HCT116 (cell line): ENCODE measurements around the gene COBLL1. TPM values are rescaled to one million over a fixed set of nuclear protein-coding genes. Genes with fewer than 3 reads are reported as not detected.

ENCODE experiments used
- ATAC-seq: fragments of 200-7000 bp; cut with Tn5 transposase; 2 replicates; pipeline ENCODE4 v1.9.1; 2020; ENCODE audit warnings: mild to moderate bottlenecking, moderate library complexity
- BruUV-seq: library from RNA; stranded (reverse); fragments of 400-500 nt; replicated peaks from 2 replicates; lab custom pipeline; 2021; lab: Mats Ljungman, UMichigan
- CTCF ChIA-PET: fragments of 300-600 bp; sonication (Branson Sonifier 250); formaldehyde crosslinking; loops from one replicate; lab custom pipeline; 2021; ENCODE audit warnings: antibody characterized with exemption; lab: Charles Lee
- POLR2A ChIA-PET: fragments of 300-600, 350-600 bp; sonication (Branson Sonifier 250); formaldehyde crosslinking; loops from one replicate; lab custom pipeline; 2021; ENCODE audit warnings: antibody characterized with exemption; lab: Charles Lee
- RAD21 ChIA-PET, 2 experiments: fragments of 300-600 bp; sonication (Branson Sonifier 250); formaldehyde crosslinking; loops; one replicate each; lab custom pipeline; 2023; ENCODE audit warnings: low total read pairs in 2 of 2; ENCODE audit not compliant: uncharacterized antibody in 2 of 2, unreplicated experiment in 2 of 2, low non-redundant PET in 1 of 2; lab: Charles Lee
- DNase-seq: peaks from one replicate; pipeline ENCODE4 v3.0.0-alpha.2; 2010; ENCODE audit warnings: low read depth, low spot score
- H2AFZ ChIP-seq: fragments of 200-600 bp; shearing (Covaris generic), sonication (generic); 2 replicates; pipeline ENCODE4 v1.6.1; 2017; ENCODE audit warnings: low read depth, mixed run types, mixed read lengths, antibody characterized with exemption, low read length; ENCODE audit not compliant: poor library complexity, severe bottlenecking
- H3K27ac ChIP-seq: 2 replicates; pipeline ENCODE4 v1.5.1; 2012; ENCODE audit warnings: low read depth, low read length
- H3K27me3 ChIP-seq: fragments of 200-600 bp; sonication (generic); 2 replicates; pipeline ENCODE4 v1.6.1; 2016; ENCODE audit warnings: mixed run types, low read length, mixed read lengths; ENCODE audit not compliant: insufficient read depth
- H3K36me3 ChIP-seq, 2 experiments: fragments of 200-500 bp in 1 of 2; fragments of 200-600 bp in 1 of 2; sonication (Bioruptor generic) in 1 of 2; sonication (generic) in 1 of 2; 2 replicates each; pipeline versions ENCODE4 v1.5.1 to v1.6.1; 2014 to 2016; ENCODE audit warnings: low read length in 2 of 2, inconsistent platforms in 1 of 2, mixed read lengths in 1 of 2, mixed run types in 1 of 2; ENCODE audit not compliant: insufficient read depth in 2 of 2, control insufficient read depth in 1 of 2
- H3K4me1 ChIP-seq, 2 experiments: fragments of 200-600 bp in 1 of 2; sonication (generic) in 1 of 2; 2 replicates each; pipeline versions ENCODE4 v1.5.1 to v1.6.1; 2012 to 2017; ENCODE audit warnings: low read length in 2 of 2, inconsistent platforms in 1 of 2, mild to moderate bottlenecking in 1 of 2, mixed read lengths in 1 of 2, mixed run types in 1 of 2, moderate library complexity in 1 of 2; ENCODE audit not compliant: insufficient read depth in 2 of 2, control insufficient read depth in 1 of 2
- H3K4me2 ChIP-seq: fragments of 200-600 bp; sonication (generic); 2 replicates; pipeline ENCODE4 v1.6.1; 2017; ENCODE audit warnings: mixed run types, low read length, mixed read lengths
- H3K4me3 ChIP-seq, 2 experiments: fragments of 200-600 bp in 1 of 2; sonication (generic) in 1 of 2; replicated peaks in 1 of 2; 2 replicates each; pipeline ENCODE4 v1.5.1; 2011 to 2016; ENCODE audit warnings: low read length in 2 of 2, control low read depth in 1 of 2, low read depth in 1 of 2, mild to moderate bottlenecking in 1 of 2, mixed read lengths in 1 of 2, mixed run types in 1 of 2
- H3K79me2 ChIP-seq: fragments of 200-600 bp; sonication (generic); 2 replicates; pipeline ENCODE4 v1.6.1; 2017; ENCODE audit warnings: mild to moderate bottlenecking, mixed run types, low read length, moderate library complexity, mixed read lengths; ENCODE audit not compliant: insufficient read depth
- H3K9ac ChIP-seq: fragments of 200-600 bp; sonication (generic); 2 replicates; pipeline ENCODE4 v1.6.1; 2016; ENCODE audit warnings: low read length, mixed read lengths
- H3K9me2 ChIP-seq: fragments of 200-600 bp; sonication (generic), shearing (Covaris generic); 2 replicates; pipeline ENCODE4 v1.6.1; 2017; ENCODE audit warnings: mixed run types, mild to moderate bottlenecking, moderate library complexity; ENCODE audit not compliant: insufficient read depth
- H3K9me3 ChIP-seq, 2 experiments: fragments of 200-500 bp in 1 of 2; fragments of 200-600 bp in 1 of 2; sonication (Bioruptor generic) in 1 of 2; sonication (generic) in 1 of 2; 2 replicates each; pipeline ENCODE4 v1.6.1; 2014 to 2017; ENCODE audit warnings: low read length in 2 of 2, mixed read lengths in 2 of 2, inconsistent platforms in 1 of 2, low read depth in 1 of 2, mild to moderate bottlenecking in 1 of 2, mixed run types in 1 of 2, moderate library complexity in 1 of 2; ENCODE audit not compliant: control insufficient read depth in 1 of 2, insufficient read depth in 1 of 2
- H4K20me1 ChIP-seq: fragments of 200-600 bp; sonication (generic), shearing (Covaris generic); 2 replicates; pipeline ENCODE4 v1.6.1; 2017; ENCODE audit warnings: mixed run types, mild to moderate bottlenecking, moderate library complexity; ENCODE audit not compliant: insufficient read depth
- EGR1 ChIP-seq: IDR thresholded peaks from 2 replicates; pipeline ENCODE4 v1.6.1; 2012; ENCODE audit warnings: low read depth
- EZH2 ChIP-seq: fragments of 200-600 bp; sonication (generic); IDR thresholded peaks from 2 replicates; pipeline ENCODE4 v1.6.1; 2017; ENCODE audit warnings: antibody characterized with exemption, mixed run types
- FOSL1 ChIP-seq: IDR thresholded peaks from 2 replicates; pipeline ENCODE4 v1.6.1; 2012; ENCODE audit warnings: low read depth
- JUND ChIP-seq: IDR thresholded peaks from 2 replicates; pipeline ENCODE4 v1.6.1; 2012
- POLR2AphosphoS5 ChIP-seq: IDR thresholded peaks from 2 replicates; pipeline ENCODE4 v1.6.1; 2011; ENCODE audit warnings: mild to moderate bottlenecking, low read depth, low read length, moderate library complexity
- RAD21 ChIP-seq: IDR thresholded peaks from 2 replicates; pipeline ENCODE4 v1.6.1; 2012; ENCODE audit warnings: low read depth, mild to moderate bottlenecking
- SP1 ChIP-seq: IDR thresholded peaks from 2 replicates; pipeline ENCODE4 v1.6.1; 2012; ENCODE audit warnings: low read depth
- SRF ChIP-seq: IDR thresholded peaks from 2 replicates; pipeline ENCODE4 v1.6.1; 2012; ENCODE audit warnings: low read depth
- YY1 ChIP-seq: IDR thresholded peaks from 2 replicates; pipeline ENCODE4 v1.6.1; 2011; ENCODE audit warnings: low read length, low read depth, moderate library complexity, mild to moderate bottlenecking; ENCODE audit not compliant: insufficient replicate concordance; ENCODE audit errors: extremely low read depth
- intact Hi-C: fragments of 100-400 bp; cut with micrococcal nuclease; formaldehyde crosslinking; loops from 2 replicates; pipeline ENCODE4 v1.10.0; 2022
- total RNA-seq: library from RNA; stranded (reverse); gene quantifications from one replicate; pipeline ENCODE4 v1.2.1, GENCODE V29; 2021; ENCODE audit not compliant: unreplicated experiment
- TF ChIP-seq, protein P1 (sequence below): IDR thresholded peaks from 2 replicates; pipeline ENCODE4 v1.6.1; 2012; ENCODE audit warnings: low read depth
- TF ChIP-seq, protein P2 (sequence below), 3 experiments: fragments of 200-600 bp in 1 of 3; sonication (generic) in 1 of 3; IDR thresholded peaks in 2 of 3; conservative IDR thresholded peaks in 1 of 3; 2 replicates each; pipeline ENCODE4 v1.5.1; 2012 to 2017; ENCODE audit warnings: low read depth in 2 of 3, low read length in 2 of 3, antibody characterized with exemption in 1 of 3, borderline replicate concordance in 1 of 3, control low read depth in 1 of 3, mild to moderate bottlenecking in 1 of 3, mixed read lengths in 1 of 3, mixed run types in 1 of 3, moderate library complexity in 1 of 3; ENCODE audit not compliant: insufficient read depth in 1 of 3

Gene COBLL1
- total RNA-seq, 1 experiment from 2014 or later: 3.6 TPM

DNA sequence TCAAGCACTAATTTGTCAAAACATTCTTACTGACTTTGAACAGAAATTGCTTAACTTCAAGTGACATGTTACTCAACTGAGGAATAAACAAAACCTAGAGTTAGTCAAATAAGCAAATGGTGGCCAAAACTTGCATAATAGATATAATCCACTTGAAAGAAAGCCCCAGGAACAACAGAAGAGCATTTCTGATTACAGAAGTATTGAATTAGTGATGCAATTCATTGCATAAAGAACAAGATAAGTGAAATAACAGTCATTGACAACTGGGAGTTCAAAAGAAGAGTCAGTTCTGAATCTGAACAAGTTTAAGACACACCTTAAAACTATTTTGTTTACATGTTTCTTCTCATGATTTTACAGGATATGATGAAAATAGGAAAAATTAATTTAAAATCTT, 30.8 kb downstream of the COBLL1 start:
- POLR2A ChIA-PET: no interaction called here
- Histone ChIP-seq H3K9ac (no peak overlapping the region), H3K4me3 (no peak overlapping the region), H3K36me3 (no peaks in the 10 kb centered on the region), H3K9me3 (no peaks in the 10 kb centered on the region), H3K4me1 (no peaks in the 10 kb centered on the region), H3K4me2 (no peak overlapping the region), H2AFZ (no peak overlapping the region), H3K79me2 (no peaks in the 10 kb centered on the region), H3K27me3 (no peaks in the 10 kb centered on the region), H3K27ac (no peak overlapping the region), H4K20me1 (no peaks in the 10 kb centered on the region), H3K9me2 (no peaks in the 10 kb centered on the region)
- BruUV-seq: no TSS peak
- intact Hi-C loops: no loop called here
- RAD21 ChIA-PET: no interaction called here
- no peak for DNase-seq
- no peak for ATAC-seq
- TF ChIP-seq, protein P1, sequence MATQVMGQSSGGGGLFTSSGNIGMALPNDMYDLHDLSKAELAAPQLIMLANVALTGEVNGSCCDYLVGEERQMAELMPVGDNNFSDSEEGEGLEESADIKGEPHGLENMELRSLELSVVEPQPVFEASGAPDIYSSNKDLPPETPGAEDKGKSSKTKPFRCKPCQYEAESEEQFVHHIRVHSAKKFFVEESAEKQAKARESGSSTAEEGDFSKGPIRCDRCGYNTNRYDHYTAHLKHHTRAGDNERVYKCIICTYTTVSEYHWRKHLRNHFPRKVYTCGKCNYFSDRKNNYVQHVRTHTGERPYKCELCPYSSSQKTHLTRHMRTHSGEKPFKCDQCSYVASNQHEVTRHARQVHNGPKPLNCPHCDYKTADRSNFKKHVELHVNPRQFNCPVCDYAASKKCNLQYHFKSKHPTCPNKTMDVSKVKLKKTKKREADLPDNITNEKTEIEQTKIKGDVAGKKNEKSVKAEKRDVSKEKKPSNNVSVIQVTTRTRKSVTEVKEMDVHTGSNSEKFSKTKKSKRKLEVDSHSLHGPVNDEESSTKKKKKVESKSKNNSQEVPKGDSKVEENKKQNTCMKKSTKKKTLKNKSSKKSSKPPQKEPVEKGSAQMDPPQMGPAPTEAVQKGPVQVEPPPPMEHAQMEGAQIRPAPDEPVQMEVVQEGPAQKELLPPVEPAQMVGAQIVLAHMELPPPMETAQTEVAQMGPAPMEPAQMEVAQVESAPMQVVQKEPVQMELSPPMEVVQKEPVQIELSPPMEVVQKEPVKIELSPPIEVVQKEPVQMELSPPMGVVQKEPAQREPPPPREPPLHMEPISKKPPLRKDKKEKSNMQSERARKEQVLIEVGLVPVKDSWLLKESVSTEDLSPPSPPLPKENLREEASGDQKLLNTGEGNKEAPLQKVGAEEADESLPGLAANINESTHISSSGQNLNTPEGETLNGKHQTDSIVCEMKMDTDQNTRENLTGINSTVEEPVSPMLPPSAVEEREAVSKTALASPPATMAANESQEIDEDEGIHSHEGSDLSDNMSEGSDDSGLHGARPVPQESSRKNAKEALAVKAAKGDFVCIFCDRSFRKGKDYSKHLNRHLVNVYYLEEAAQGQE: no peak
- TF ChIP-seq EZH2 (no peak), POLR2AphosphoS5 (no peak), SP1 (no peak), YY1 (no peak)
- CTCF ChIA-PET: no interaction called here

DNA sequence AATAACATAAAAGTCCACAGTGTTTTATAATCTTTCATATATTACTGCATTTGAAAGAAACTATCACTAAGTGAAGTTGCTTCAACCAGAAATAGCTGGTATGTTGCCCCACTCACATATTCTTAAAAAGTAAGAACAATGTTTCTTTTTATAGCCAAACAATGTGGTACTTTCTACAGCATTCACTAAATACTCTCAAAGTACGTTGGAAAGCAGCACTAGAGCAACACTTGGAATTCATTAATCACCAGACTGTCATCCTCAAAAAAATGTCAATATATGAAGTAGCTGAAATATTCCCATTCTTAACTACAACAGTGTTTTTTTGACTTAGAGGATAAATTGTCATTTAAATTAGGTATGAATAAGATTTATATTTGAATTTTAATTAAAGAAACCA, 32.8 kb downstream of the COBLL1 start:
- Histone ChIP-seq H3K9me2 (no peaks in the 10 kb centered on the region), H3K27me3 (no peaks in the 10 kb centered on the region), H3K4me2 (no peak overlapping the region), H4K20me1 (no peaks in the 10 kb centered on the region), H2AFZ (no peak overlapping the region), H3K79me2 (no peaks in the 10 kb centered on the region), H3K4me1 (no peaks in the 10 kb centered on the region), H3K9me3 (no peaks in the 10 kb centered on the region), H3K4me3 (no peak overlapping the region), H3K9ac (no peak overlapping the region), H3K27ac (no peak overlapping the region), H3K36me3 (no peaks in the 10 kb centered on the region)
- intact Hi-C loops: no loop called here
- ChIA-PET CTCF (interaction anchor here (1.2 kb wide), 1 partner anchor 33 kb away, joined by 3 read pairs; the partner anchor contains the start of gene COBLL1), RAD21 (no interaction called here), POLR2A (no interaction called here)
- ATAC-seq: no peak
- BruUV-seq: no TSS peak
- no peak for DNase-seq
- TF ChIP-seq EGR1: no peak
- TF ChIP-seq SRF: no peak
- no peak for TF ChIP-seq RAD21
- TF ChIP-seq, protein P1: no peak
- TF ChIP-seq JUND: no peak
- TF ChIP-seq, protein P2, sequence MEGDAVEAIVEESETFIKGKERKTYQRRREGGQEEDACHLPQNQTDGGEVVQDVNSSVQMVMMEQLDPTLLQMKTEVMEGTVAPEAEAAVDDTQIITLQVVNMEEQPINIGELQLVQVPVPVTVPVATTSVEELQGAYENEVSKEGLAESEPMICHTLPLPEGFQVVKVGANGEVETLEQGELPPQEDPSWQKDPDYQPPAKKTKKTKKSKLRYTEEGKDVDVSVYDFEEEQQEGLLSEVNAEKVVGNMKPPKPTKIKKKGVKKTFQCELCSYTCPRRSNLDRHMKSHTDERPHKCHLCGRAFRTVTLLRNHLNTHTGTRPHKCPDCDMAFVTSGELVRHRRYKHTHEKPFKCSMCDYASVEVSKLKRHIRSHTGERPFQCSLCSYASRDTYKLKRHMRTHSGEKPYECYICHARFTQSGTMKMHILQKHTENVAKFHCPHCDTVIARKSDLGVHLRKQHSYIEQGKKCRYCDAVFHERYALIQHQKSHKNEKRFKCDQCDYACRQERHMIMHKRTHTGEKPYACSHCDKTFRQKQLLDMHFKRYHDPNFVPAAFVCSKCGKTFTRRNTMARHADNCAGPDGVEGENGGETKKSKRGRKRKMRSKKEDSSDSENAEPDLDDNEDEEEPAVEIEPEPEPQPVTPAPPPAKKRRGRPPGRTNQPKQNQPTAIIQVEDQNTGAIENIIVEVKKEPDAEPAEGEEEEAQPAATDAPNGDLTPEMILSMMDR (IDR thresholded peaks at IDR 0.05 in 2 of 3, conservative IDR thresholded peaks at IDR 0.05 in 1 of 3; ENCODE audit: borderline replicate concordance in 1 of 3, insufficient read depth in 1 of 3, low read depth in 2 of 3, low read length in 2 of 3): no peak
- no peak for TF ChIP-seq FOSL1
